Measurements from ENCODE around the gene DSC2.
"Not testable (repeated sequence)": the region's sequence is repeated elsewhere in the genome, so short reads cannot be mapped to it uniquely, and the experiment has no call there.

DSC2 gene

GRCh38 chr18:31102025-31102684, at the start of gene DSC2:
TSS of gene DSC2 (minus strand) at chr18:31102421. CDS start at chr18:31101971, 450 bp downstream.
- no peak for DNase-seq (ENCODE audit: low read depth)

GRCh38 chr18:31149351-31149750, 47.1 kb upstream of the DSC2 start:
- no peak for DNase-seq (ENCODE audit: low read depth)

GRCh38 chr18:31148600-31148999, 46.4 kb upstream of the DSC2 start:
- no peak for DNase-seq (ENCODE audit: low read depth)

GRCh38 chr18:31146809-31147208, 44.6 kb upstream of the DSC2 start:
- DNase-seq (ENCODE audit: low read depth): no peak

DNA sequence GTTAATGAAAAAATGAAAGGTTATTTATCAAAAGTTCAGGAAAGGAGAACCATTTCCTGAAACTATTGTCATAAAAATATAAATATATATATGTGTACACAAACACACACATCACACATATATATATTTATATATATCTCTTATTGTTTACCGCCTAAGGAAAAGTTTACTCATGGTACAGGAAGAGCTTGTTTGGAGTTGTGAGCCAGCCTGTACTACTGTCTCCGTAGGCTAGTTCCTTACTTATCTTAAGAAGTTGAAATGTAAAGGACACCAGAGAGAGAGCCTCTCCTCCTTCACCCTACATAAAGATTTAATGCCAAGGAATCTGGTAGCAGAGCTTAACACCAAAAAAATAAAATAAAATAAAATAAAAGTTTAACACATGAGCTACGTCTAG, 40.8 kb upstream of the DSC2 start:
- no peak for DNase-seq (ENCODE audit: low read depth)

DNA sequence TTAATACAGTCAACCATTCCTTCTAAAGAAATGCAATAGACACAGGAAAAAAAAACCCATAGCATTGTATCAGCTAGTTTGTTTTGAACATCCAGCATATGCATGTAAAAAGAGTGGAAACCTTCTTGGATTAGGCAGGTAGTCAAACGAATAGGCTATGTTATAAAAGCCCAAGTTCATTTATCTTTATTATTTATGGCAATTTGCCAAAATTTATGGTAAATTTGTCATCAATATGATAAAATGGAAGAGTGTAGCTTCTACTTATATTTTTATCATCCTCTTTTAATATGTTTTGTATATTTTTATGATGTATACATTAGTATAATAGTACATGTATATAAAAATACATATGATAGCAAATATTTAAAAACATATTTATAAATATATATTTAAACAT, 36.5 kb upstream of the DSC2 start:
- no peak for DNase-seq (ENCODE audit: low read depth)

GRCh38 chr18:31134988-31135529, 32.8 kb upstream of the DSC2 start:
- no peak for DNase-seq (ENCODE audit: low read depth)

- no peak for DNase-seq (ENCODE audit: low read depth)
These were observed 27.3 kb upstream of the DSC2 start for GRCh38 chr18:31129398-31130115.

GRCh38 chr18:31125878-31126277, 23.7 kb upstream of the DSC2 start:
- no peak for DNase-seq (ENCODE audit: low read depth)

DNA sequence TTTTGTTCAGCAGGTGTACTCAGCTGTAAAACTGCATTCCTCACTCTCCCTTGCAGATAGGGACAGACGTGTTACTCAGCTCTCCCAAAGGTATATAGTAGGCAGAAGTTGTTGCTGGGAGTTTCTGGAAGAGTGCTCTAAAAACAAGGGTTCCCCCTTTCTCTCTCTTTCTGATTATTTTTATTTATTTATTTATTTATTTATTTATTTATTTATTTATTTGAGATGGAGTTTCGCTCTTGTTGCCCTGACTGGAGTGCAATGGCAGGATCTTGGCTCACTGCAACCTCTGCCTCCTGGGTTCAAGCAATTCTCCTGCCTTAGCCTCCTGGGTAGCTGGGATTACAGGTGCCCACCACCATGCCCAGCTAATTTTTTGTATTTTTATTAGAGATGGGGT, 20.9 kb upstream of the DSC2 start:
- DNase-seq (ENCODE audit: low read depth): not testable (repeated sequence)

DNA sequence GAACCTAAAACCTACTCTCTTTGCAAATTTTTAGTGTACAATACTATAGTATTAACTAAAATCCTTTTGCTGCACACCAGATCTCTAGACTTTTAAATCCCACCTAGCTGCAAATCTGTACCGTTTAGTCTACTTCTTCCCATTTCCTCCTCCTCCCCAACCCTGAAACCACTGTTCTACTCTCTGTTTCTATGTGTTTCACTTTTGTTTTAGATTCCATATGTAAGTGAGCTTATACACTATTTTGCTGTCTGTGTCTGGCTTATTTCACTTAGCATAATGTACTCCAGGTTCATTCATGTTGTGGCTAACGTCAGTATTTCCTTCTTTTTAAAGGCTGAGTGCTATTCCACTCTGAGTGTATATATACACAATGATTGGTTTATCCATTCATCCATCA, 18.4 kb upstream of the DSC2 start:
- no peak for DNase-seq (ENCODE audit: low read depth)

DNA sequence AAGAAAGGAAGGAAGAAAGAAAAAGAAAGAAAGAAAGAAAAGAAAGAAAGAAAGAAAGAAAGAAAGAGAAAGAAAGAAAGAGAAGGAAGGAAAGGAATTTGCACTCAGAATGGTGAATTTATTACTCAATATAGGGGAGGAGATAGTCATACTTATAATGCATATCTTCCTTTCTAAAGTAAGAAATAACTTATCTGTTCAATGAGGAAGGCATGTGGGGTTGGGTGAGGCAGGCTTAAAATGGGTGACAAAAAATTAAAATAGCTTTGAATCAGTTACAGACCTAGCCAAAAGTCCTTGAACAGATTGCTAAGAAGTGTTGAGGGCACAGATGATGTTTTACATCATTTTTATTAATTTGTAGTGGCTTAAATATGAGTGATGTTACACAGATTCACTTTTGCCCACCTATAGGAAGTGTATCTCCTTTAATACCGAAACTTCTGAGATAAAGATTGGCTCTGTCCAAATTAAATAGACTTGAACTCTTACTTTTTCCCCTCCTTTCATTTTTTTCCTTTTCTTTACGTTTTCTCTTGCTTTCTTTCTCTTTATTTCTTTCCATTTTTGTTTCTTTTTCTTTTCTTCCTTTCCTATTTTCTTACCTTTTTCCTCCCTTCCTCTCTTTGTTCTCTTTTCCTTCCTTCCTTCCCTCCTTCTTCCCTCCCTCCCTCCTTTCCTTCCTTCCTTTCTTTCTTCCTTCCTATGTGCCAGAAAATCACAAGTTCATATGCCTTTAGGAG, 14.8 kb upstream of the DSC2 start:
- DNase-seq (ENCODE audit: low read depth): no peak

DNA sequence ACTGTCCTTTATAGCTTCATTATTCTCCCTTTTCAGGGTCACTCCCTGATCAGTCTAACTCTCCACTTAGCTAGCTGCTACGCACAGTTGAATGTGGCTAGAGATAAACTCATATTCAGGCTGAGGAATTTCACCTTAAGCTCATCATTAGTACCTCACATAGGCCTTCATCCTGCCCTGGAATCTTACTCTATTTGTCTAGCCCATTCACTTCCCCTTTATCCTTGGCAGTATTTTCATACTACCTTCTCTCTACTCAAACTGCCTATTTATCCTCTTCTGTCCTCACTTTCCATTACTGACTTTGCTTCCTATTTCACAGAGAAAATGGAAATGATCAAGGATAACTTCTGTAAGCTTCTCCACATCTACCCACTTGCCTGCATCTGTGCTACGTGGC, 10.6 kb upstream of the DSC2 start:
- no peak for DNase-seq (ENCODE audit: low read depth)

DNA sequence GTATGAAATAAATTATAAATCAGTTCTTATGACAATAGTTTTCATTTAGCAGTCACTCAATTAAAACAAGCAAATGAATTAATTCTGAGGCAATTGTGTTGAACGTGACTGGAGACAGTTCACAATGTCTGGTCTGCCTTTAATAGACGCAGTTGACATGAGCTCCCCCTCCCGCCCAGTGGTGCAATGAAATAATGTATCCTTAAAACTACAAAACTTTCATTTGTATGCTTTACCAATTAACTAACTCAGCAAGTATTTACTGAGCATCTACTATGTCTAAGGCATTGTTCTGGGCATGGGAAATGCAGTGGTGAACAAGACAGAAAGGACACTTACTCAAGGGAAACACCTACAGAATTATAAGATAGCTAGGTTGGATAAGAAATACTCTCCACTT, 3.5 kb upstream of the DSC2 start:
- no peak for DNase-seq (ENCODE audit: low read depth)

DNA sequence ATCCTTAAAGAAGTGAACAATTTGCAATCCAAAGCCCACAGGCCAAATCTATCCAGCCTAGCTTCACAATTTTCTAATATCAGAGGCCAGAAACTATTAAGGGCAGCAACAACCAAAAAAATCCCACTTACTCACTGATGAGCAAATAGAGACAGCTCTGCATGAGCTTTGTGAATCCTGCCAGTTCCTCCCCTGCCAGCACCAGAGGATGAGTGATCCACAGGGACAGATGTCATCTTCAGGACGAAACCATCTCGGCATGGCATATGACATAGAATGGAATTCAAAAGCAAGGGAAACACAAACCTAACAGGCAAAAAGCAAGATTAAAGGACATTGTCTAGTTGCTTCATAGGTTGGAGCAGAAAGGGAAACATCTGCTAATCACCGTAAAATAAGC, 2.2 kb upstream of the DSC2 start:
- DNase-seq (ENCODE audit: low read depth): no peak

DNA sequence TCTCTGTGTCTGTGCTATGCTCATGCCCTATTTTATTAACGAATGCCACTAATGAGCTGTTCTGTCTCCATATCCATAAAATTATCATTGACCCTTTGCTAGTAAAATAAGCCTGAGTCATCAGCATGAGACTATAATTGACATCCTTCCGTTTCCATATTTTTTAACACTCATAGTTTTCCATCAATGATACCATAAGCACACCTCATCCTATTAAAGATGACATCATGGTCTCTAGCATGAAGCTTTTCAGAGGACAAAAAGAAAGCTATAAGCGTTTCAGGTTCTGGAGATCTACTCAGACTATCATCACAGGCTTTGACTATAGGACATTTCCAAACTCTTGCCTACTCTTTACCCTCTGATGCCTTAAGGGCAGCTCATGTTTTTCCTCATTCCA, 1.2 kb upstream of the DSC2 start:
- DNase-seq (ENCODE audit: low read depth): no peak

- DNase-seq (ENCODE audit: low read depth): no peak
These were observed 720 bp upstream of the DSC2 start for GRCh38 chr18:31102941-31103340.

GRCh38 chr18:31101183-31102024, 817 bp downstream of the DSC2 start:
- peak; percentile 29 for DNase-seq (ENCODE audit: low read depth)

GRCh38 chr18:31100436-31101182, 1.6 kb downstream of the DSC2 start:
- no peak for DNase-seq (ENCODE audit: low read depth)

GRCh38 chr18:31099450-31100230, 2.6 kb downstream of the DSC2 start:
- DNase-seq (ENCODE audit: low read depth): no peak

All from CMK (cell line).